ENCODE data around the gene CCDC92B.
"Not testable (repeated sequence)": the region's sequence is repeated elsewhere in the genome, so short reads cannot be mapped to it uniquely, and the experiment has no call there.

Gene CCDC92B

GRCh38 chr17:2749058-2749783 is at the start of gene CCDC92B:
Gene CCDC92B, minus strand, starts transcription at chr17:2749652. Its CDS starts 14,507 bp downstream, at chr17:2735145.
- no peak for DNase-seq (ENCODE audit: low spot score)

- no peak for DNase-seq (ENCODE audit: low spot score)
These were observed 49.2 kb upstream of the CCDC92B start for GRCh38 chr17:2798678-2799077.

GRCh38 chr17:2798188-2798587 is 48.7 kb upstream of the CCDC92B start:
- DNase-seq (ENCODE audit: low spot score): no peak

GRCh38 chr17:2797637-2798036 is 48.2 kb upstream of the CCDC92B start:
- DNase-seq (ENCODE audit: low spot score): no peak

- no peak for DNase-seq (ENCODE audit: low spot score)
These were observed 47.8 kb upstream of the CCDC92B start for GRCh38 chr17:2797226-2797625.

GRCh38 chr17:2796164-2797125 is 47.0 kb upstream of the CCDC92B start, which contains the start of gene RAP1GAP2:
Gene RAP1GAP2, plus strand, starts transcription at chr17:2796438. Its CDS starts 90 bp downstream, at chr17:2796528.
- DNase-seq (ENCODE audit: low spot score): peak; percentile 45

GRCh38 chr17:2795441-2796163 is 46.1 kb upstream of the CCDC92B start:
- DNase-seq (ENCODE audit: low spot score): no peak

GRCh38 chr17:2794111-2794803 is 44.8 kb upstream of the CCDC92B start:
- DNase-seq (ENCODE audit: low spot score): no peak

GRCh38 chr17:2792366-2793169 is 43.1 kb upstream of the CCDC92B start:
- DNase-seq (ENCODE audit: low spot score): no peak

GRCh38 chr17:2789700-2790099 is 40.2 kb upstream of the CCDC92B start:
- DNase-seq (ENCODE audit: low spot score): no peak

- peak; percentile 76 for DNase-seq (ENCODE audit: low spot score)
These were observed 36.9 kb upstream of the CCDC92B start for GRCh38 chr17:2786176-2786881.

GRCh38 chr17:2785376-2785775 is 35.9 kb upstream of the CCDC92B start:
- not testable (repeated sequence) for DNase-seq (ENCODE audit: low spot score)

GRCh38 chr17:2784864-2785263 is 35.4 kb upstream of the CCDC92B start:
- no peak for DNase-seq (ENCODE audit: low spot score)

- no peak for DNase-seq (ENCODE audit: low spot score)
These were observed 34.0 kb upstream of the CCDC92B start for GRCh38 chr17:2783310-2784030.

- DNase-seq (ENCODE audit: low spot score): no peak
These were observed 32.6 kb upstream of the CCDC92B start for GRCh38 chr17:2782055-2782454.

- not testable (repeated sequence) for DNase-seq (ENCODE audit: low spot score)
These were observed 32.1 kb upstream of the CCDC92B start for GRCh38 chr17:2781598-2781997.

- no peak for DNase-seq (ENCODE audit: low spot score)
These were observed 31.5 kb upstream of the CCDC92B start for GRCh38 chr17:2780931-2781454.

GRCh38 chr17:2780256-2780655 is 30.8 kb upstream of the CCDC92B start:
- no peak for DNase-seq (ENCODE audit: low spot score)

- DNase-seq (ENCODE audit: low spot score): no peak
These were observed 30.1 kb upstream of the CCDC92B start for GRCh38 chr17:2779545-2779944.

Measured in pons (tissue), 1 donor.